ENCODE measurements around the gene PCSK4. TPM values are rescaled to one million over a fixed set of nuclear protein-coding genes. Genes with fewer than 3 reads are reported as not detected.

The PCSK4 gene
- total and polyA plus RNA-seq, 2 of the 13 experiments (the other 11 are each of a cell fraction or from before 2014, with no cell fraction given) = 2.0 to 2.7 TPM

DNA sequence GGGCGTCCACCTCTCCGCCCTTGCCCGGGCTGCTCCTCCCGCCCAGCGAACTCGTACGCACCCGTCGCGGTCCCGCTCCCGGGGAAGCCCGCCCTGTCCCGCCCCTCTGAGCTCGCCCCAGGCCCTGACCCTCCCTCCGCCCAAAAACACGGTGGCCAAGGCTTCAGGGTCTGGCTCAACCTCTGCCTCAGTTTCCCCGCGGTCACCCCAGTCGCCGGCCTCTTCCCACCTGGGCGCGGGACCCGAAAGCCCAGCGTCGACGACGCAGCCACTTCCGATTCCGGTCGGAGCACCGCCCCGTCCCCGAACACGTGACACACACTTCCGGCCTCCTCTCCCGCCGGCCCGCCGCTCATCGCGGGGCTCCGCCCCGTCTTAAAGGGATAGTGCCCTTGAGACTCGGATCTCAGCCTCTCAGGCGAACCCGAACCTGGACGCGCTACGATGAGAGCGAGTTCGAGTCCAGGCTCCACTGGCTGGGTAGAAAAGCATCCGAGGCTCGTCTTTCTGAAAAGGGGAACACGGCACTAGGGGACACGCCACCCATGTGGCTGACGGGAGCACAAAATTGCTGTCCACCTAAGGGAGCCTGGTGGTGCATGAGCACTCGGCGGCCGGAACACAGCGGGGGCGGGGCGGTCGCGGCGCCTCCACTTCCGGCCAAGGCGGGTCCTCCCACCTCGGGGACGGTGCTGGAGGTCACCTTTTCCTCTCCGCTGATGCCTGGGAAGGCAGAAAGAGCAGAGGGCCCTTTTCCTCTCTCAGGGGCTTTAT, 11.0 kb downstream of the PCSK4 start, which contains the start of gene C19orf25 (continued):
- no peak for TF ChIP-seq CHCHD3 (CRISPR knock-in tag; IDR thresholded peaks at IDR 0.05)
- no peak for TF ChIP-seq ZNF260 (CRISPR knock-in tag; IDR thresholded peaks at IDR 0.05; ENCODE audit: borderline replicate concordance, low read depth)
- TF ChIP-seq ZSCAN20 (CRISPR knock-in tag; IDR thresholded peaks at IDR 0.05; ENCODE audit: borderline replicate concordance) = no peak
- TF ChIP-seq, protein P1, sequence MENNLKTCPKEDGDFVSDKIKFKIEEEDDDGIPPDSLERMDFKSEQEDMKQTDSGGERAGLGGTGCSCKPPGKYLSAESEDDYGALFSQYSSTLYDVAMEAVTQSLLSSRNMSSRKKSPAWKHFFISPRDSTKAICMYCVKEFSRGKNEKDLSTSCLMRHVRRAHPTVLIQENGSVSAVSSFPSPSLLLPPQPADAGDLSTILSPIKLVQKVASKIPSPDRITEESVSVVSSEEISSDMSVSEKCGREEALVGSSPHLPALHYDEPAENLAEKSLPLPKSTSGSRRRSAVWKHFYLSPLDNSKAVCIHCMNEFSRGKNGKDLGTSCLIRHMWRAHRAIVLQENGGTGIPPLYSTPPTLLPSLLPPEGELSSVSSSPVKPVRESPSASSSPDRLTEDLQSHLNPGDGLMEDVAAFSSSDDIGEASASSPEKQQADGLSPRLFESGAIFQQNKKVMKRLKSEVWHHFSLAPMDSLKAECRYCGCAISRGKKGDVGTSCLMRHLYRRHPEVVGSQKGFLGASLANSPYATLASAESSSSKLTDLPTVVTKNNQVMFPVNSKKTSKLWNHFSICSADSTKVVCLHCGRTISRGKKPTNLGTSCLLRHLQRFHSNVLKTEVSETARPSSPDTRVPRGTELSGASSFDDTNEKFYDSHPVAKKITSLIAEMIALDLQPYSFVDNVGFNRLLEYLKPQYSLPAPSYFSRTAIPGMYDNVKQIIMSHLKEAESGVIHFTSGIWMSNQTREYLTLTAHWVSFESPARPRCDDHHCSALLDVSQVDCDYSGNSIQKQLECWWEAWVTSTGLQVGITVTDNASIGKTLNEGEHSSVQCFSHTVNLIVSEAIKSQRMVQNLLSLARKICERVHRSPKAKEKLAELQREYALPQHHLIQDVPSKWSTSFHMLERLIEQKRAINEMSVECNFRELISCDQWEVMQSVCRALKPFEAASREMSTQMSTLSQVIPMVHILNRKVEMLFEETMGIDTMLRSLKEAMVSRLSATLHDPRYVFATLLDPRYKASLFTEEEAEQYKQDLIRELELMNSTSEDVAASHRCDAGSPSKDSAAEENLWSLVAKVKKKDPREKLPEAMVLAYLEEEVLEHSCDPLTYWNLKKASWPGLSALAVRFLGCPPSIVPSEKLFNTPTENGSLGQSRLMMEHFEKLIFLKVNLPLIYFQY (CRISPR knock-in tag; IDR thresholded peaks at IDR 0.05; ENCODE audit: borderline replicate concordance) = 0 out of 2 replicates have a peak, but pooled peaks have one; percentile 38
- TF ChIP-seq, protein P2, sequence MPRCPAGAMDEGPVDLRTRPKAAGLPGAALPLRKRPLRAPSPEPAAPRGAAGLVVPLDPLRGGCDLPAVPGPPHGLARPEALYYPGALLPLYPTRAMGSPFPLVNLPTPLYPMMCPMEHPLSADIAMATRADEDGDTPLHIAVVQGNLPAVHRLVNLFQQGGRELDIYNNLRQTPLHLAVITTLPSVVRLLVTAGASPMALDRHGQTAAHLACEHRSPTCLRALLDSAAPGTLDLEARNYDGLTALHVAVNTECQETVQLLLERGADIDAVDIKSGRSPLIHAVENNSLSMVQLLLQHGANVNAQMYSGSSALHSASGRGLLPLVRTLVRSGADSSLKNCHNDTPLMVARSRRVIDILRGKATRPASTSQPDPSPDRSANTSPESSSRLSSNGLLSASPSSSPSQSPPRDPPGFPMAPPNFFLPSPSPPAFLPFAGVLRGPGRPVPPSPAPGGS (CRISPR knock-in tag; IDR thresholded peaks at IDR 0.05) = peak; percentile 30; the same call in 1 of the 2 replicates
- TF ChIP-seq, protein P3, sequence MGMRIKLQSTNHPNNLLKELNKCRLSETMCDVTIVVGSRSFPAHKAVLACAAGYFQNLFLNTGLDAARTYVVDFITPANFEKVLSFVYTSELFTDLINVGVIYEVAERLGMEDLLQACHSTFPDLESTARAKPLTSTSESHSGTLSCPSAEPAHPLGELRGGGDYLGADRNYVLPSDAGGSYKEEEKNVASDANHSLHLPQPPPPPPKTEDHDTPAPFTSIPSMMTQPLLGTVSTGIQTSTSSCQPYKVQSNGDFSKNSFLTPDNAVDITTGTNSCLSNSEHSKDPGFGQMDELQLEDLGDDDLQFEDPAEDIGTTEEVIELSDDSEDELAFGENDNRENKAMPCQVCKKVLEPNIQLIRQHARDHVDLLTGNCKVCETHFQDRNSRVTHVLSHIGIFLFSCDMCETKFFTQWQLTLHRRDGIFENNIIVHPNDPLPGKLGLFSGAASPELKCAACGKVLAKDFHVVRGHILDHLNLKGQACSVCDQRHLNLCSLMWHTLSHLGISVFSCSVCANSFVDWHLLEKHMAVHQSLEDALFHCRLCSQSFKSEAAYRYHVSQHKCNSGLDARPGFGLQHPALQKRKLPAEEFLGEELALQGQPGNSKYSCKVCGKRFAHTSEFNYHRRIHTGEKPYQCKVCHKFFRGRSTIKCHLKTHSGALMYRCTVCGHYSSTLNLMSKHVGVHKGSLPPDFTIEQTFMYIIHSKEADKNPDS (CRISPR knock-in tag; IDR thresholded peaks at IDR 0.05) = no peak
- no peak for TF ChIP-seq ZNF678 (CRISPR knock-in tag; IDR thresholded peaks at IDR 0.05)
- no peak for TF ChIP-seq ZNF253 (CRISPR knock-in tag; IDR thresholded peaks at IDR 0.05; ENCODE audit: borderline replicate concordance)
- TF ChIP-seq ZNF354B (CRISPR knock-in tag; IDR thresholded peaks at IDR 0.05) = no peak
- TF ChIP-seq, protein P4, sequence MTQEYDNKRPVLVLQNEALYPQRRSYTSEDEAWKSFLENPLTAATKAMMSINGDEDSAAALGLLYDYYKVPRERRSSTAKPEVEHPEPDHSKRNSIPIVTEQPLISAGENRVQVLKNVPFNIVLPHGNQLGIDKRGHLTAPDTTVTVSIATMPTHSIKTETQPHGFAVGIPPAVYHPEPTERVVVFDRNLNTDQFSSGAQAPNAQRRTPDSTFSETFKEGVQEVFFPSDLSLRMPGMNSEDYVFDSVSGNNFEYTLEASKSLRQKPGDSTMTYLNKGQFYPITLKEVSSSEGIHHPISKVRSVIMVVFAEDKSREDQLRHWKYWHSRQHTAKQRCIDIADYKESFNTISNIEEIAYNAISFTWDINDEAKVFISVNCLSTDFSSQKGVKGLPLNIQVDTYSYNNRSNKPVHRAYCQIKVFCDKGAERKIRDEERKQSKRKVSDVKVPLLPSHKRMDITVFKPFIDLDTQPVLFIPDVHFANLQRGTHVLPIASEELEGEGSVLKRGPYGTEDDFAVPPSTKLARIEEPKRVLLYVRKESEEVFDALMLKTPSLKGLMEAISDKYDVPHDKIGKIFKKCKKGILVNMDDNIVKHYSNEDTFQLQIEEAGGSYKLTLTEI (CRISPR knock-in tag; conservative IDR thresholded peaks at IDR 0.05) = no peak
- no peak for TF ChIP-seq PLSCR1 (CRISPR knock-in tag; IDR thresholded peaks at IDR 0.05; ENCODE audit: borderline replicate concordance)
- no peak for TF ChIP-seq FOXJ3 (CRISPR knock-in tag; IDR thresholded peaks at IDR 0.05; ENCODE audit: borderline replicate concordance)
- no peak for TF ChIP-seq ATF7-NPFF (CRISPR knock-in tag; IDR thresholded peaks at IDR 0.05; ENCODE audit: low read depth)
- TF ChIP-seq CREM (IDR thresholded peaks at IDR 0.05) = no peak
- TF ChIP-seq CREM (CRISPR knock-in tag; IDR thresholded peaks at IDR 0.05) = no peak
- TF ChIP-seq ZNF564 (CRISPR knock-in tag; IDR thresholded peaks at IDR 0.05) = 0 out of 2 replicates have a peak, but pooled peaks have one; percentile 29

Data from HepG2 (cell line).